Lung microvascular endothelial cell (primary cell): ENCODE results near the gene PEX5L. TPM values are rescaled to one million over a fixed set of nuclear protein-coding genes. Genes with fewer than 3 reads are reported as not detected.

ENCODE experiments used
- DNase-seq, 2 donors: peaks; one replicate each; pipeline versions ENCODE4 v3.0.0 to v3.0.0-alpha.2; 2010; ENCODE audit warnings: low read depth in 2 of 2
- total RNA-seq: library from RNA; depleted of rRNA; stranded (reverse); fragments of >200 nt; gene quantifications from 2 replicates; pipeline ENCODE4 v1.2.1, GENCODE V29; 2014

The PEX5L gene
- total RNA-seq, 1 donor from 2014 or later: not detected

GRCh38 chr3:179955809-179956208, 80.9 kb downstream of the PEX5L start:
- DNase-seq: no peak

DNA sequence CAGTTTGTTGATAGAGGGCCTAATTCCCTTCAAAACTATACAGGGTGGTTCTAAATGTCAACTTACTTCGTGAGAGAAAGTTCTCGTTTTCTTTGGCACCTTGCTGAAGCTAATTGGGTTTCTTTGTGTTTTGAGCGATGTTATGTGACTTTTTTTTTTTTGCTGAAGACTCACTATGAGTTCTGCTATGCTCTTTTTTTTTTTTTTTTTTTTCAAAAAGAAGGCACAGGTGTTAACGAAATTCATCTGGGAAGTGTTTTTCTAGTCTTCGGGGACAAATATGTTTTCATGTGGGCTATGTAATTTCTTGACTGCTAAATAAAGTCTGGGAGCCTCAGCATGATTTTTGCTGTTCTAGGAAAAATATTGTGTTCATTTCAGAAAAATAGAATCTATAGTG, 81.5 kb downstream of the PEX5L start:
- DNase-seq: no peak

- no peak for DNase-seq
These were observed 82.5 kb downstream of the PEX5L start for GRCh38 chr3:179953993-179954870.

DNA sequence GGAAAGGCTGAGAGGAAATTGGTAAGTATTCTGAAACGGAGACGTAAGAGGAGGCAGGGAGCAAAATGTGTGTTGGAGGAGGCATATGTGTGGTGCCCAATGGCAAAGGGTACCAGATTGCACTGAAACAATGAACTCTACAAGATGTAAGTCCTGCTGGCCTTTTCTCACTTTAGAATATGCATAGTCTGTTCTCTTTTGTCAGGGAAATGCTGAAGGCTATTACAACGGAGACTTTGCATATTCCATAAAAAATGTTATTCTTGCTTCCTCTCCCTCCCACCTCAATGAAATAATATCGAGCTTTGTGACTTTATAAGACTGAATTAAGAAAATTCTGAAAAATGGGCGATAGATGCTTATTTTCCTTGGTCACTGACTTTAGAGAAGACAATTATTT, 85.9 kb downstream of the PEX5L start:
- no peak for DNase-seq

DNA sequence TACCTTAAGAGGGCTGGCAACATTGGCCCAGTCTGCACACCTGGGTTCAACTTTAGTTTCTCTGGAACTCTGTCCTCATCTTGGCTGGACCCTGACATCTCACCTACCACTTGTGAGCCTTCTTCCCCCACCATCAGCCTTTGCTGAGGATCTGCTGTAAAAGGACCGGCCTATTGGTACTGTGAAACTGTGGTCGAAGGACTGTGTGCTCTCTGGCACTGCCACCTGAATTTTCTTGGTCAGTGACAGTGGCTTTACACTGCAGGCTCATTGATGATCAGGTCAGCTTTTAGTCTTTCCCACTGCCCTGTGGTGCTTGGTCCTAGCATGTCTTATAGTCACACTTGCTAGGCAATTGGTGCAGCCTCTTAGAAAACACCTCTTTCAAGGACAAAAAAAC, 86.9 kb downstream of the PEX5L start:
- DNase-seq: no peak

- DNase-seq: no peak
These were observed 87.3 kb downstream of the PEX5L start for GRCh38 chr3:179949412-179949811.

- DNase-seq: no peak
These were observed 88.0 kb downstream of the PEX5L start for GRCh38 chr3:179948740-179949139.

DNA sequence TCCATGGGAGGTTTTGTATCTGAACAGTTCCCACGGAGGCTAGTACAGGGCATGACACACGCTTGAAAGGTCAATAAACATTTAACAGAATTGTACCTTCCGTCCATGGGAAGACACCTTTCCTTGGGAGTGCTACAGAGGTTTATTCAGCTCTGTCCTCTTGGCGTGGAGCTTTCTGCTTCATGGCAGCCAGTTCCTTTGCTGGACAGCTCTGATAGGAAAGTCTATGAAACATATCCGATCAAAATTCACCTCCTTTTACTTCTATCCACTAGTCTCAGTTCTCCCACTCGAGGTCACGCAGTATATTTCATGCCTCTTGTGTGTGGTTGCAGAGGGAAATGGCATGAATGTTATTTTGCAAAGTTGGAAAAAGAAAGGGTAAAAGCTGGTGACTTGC, 91.2 kb downstream of the PEX5L start:
- DNase-seq: no peak

DNA sequence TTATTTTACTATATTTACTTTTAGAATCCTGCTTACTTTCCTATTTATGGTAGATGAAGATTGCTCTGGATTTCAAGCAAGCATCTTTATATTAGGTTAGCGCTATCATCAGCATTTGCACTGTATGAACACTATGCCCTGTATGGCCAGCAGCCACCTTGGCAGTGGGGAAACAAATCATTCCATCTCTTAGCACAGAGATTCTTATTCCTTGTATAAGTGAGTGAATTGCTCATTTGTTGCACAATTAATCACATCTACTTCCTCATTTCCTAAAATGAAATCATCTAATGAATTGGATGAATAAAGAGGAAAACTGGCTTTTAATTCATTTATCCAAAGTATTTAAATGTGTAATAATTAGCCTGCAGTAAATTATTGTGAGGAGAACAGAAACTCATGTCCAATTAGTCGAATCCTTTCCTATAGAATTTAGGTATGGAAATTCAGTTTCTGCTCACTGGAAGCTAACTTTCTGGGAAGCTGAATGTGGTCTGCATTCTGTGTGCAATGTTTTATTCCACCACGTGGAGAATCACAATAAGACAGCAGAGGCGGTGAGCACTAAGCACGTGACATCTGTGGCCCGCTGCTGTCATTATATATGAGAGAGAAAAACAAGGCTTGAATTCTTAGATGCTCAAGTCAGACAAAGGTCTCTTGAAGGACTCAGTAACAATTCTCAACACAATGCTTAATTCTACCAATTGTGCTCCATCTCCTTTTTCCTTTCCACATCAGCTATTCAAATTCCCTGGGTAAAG, 93.4 kb downstream of the PEX5L start:
- no peak for DNase-seq

- DNase-seq: no peak
These were observed 94.1 kb downstream of the PEX5L start for GRCh38 chr3:179942553-179943075.

- no peak for DNase-seq
These were observed 101.0 kb downstream of the PEX5L start for GRCh38 chr3:179935710-179936109.

DNA sequence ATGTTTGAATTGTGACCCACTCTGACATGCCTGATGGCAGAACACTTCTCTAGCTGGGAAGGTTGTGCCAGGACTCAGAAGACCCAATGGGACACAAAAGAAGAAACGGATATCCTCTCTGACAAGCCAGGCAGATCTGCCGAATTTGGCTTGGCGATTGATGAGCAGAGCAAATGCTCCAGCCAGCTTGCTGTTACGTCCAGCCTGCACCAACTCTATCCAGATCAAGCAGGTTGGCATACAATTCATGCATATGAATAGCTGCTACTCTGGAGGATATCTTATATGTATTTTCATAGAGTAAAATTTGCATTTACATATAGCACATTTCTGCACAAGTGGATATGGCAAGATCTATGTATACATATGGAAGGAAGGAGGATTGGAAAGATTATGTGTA, 102.8 kb downstream of the PEX5L start:
- no peak for DNase-seq

DNA sequence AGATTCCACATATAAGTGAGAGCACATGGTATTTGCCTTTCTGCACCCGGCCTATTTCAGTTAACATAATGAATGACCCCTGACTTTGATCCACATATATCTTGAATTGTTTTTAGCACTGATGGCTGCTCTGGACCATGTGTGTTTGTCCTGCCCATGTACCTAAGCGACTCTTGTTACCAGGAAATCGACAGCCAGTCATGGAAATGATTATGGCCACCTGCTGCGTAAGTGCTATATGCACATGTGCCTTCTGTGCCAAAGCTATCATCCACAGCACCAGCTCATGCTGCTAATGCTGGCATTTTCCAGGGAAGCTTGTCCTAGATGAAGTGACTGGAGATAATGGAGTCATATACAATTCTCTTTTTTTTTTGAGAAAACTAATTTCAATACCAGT, 103.7 kb downstream of the PEX5L start:
- DNase-seq: peak in 1 of 2 donors; percentile 24

DNA sequence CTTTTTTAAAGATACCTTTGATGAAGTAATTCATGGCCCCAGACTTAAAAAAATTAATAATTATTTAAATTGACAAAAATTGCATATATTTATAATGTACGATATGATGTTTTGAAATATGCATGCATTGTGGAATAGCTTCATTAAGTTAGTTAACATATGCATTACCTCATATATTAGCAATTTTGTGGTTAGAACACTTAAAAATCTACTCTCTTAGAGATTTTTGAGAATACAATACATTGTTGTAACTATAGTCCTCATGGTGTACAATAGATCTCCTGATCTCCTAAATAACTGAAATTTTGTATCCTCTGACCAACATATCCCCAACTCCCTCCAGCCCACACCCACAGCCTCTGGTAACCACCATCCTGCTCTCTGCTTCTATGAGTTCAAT, 104.1 kb downstream of the PEX5L start:
- DNase-seq: no peak

DNA sequence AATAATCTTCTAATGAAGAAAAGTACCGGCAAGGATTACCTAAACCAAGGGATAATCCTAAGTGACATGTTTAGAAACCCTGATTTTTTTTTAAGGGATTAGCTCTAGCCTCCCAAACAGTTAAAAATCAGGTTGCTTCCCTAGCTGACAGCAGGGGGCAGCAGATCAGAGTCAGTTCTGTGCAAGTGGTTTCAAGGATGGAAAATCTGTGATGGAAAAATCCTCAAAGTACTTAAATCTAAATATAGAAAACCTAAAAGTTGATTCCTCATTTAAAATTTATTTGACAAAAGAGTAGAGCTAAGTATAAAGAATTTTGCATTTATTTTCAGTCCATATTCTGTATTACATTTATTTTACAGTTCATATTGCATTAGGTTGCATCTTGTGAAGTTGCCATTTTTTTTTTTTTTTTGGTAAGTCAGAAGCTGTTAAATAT, 107.6 kb downstream of the PEX5L start:
- DNase-seq: peak; percentile 74 to 77

DNA sequence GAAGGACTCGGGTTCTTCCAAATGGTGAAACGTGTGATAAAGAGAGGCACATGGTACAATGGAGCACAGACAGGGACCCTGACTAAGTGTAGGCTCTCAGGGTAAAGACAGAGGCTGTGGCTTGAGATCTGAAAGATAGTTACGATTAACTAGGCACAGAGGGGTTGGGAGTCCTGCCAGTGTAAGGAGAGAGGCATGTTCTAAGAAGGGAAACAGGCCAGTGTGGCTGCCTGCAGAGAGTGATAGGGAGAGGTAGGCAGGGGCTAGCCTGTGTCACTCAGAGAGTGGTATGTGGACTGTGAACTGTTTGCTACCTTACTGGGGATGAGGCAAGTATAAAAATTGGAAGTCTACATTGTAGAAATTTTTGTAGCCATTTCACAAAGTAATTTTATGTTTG, 109.5 kb downstream of the PEX5L start:
- DNase-seq: no peak

DNA sequence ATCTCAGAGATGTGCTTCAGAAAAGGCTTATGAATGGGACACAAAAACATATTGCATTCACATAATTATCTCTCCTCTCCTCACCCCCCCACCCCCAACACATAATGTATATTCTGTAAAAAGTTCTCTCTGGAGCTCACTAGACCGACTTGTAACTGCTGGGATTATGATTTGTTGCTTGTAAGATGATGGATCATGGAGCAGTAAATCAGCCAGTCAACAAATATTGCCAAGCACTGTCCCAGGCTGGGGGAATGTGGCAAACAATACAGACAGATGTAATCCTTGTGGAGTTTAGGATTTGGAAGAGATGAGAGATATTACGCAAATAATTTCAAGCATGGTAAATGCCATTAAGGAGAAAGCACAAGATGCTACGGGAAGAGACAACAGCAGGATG, 114.8 kb downstream of the PEX5L start:
- no peak for DNase-seq

DNA sequence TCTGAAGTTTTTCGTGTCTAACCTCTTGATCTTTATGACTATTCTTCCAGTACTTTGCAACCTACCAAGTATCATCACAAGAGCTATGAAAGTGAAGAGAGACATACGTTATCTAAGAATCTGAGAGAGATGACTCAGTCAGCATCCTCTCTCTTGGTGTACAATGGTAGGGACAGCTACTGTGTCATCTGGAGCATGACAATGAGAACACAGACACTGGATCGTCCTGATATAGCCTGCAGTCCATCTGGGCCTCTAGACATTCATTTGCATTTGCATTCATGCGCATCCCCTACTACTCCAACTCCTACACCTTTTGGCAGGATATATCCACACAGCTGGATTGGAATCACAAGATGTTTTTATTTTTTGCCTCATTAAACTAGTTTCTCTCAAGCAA, 115.2 kb downstream of the PEX5L start:
- no peak for DNase-seq

DNA sequence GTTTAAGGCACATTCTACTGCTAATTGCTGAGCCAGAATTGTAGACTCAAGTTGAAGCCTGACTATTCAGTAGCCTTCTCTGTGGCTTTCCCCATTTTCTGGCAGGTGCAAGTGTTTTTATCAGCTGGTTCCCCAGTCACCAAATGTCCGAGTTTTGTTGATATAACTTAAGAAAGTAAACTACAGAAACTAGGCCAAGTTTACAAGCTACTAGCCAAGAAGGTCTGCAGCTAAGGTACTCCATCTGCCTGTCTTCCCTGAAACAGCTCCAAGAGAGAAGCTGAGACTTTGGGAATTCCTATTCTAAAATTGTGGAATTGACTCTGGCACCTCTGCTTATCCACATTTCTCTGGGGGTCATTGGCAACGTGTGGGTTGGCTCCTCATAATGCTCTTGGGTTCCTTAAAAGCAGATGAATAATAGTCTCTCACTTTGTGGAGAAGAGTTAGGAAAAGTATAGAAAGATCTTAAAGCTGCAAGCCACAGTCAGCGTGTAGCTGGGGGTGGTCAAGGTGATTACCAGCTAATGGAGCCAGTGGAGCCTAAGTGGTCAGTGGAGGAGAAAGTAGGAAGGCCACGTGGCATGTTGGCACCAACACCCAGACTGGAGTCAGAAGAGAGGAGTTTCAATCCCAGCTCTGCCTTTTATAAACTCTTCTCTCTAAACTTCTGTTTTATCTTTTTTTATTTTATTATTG, 128.8 kb downstream of the PEX5L start:
- DNase-seq: no peak

DNA sequence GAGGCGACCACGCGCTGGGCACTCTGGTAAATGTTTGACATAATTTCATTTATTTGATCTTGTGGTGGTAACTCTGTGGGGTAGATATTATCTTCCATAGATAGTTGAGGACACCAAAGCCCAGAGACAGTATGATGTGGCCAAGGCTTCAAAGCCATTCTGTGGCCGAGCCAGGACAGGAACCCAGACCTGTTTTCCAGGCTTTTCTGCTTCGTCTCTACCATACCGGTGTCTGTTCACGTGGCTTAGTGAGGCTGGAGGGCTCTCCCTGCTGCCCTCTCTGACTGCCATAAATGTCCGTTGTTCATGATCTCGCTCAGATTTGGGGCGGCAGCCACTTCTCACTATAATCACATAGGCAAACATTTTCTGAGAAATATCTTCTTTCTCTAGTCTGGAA, 134.7 kb downstream of the PEX5L start:
- DNase-seq: no peak

- peak; percentile 5 to 56 for DNase-seq
These were observed 138.7 kb downstream of the PEX5L start for GRCh38 chr3:179898024-179898423.

DNA sequence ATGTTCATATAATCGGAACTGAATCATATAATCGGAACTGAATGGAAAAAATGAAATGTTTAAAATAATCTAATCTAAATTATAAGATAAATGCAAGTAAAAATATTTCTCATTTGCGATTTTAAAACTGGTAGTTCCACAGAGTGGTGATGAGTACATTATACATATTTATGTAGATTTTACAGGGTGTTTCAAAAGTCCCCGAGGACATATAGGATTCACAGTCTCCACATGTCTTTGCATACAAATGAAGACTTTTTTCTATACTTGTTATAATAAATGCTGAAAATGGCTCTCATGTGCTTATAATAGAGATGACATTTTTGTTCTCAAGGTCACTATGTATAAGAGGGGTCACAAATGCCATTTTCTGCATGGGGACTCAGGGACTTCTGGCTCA, 139.5 kb downstream of the PEX5L start:
- DNase-seq: no peak
